Measurements from ENCODE around the gene ZNF804A.

DNA sequence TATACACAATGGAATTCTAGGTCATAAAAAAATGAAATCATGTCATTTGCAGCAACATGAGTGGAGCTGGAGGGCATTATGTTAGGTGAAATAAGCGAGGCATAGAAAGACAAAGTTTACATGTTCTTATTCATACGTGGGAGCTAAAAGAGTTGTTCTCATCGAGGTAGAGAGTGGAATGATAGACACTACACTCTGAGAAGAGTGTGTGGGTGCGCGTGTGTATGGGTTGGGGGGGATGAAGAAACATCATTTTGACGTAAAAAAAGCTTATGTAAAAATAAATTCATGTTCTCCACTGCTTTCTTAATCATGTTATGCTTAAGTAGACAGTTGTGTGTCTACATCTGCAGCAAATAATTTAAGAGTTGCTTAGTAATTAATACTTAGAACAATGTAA lies 123.6 kb downstream of the ZNF804A start:
- TF ChIP-seq, protein P1, sequence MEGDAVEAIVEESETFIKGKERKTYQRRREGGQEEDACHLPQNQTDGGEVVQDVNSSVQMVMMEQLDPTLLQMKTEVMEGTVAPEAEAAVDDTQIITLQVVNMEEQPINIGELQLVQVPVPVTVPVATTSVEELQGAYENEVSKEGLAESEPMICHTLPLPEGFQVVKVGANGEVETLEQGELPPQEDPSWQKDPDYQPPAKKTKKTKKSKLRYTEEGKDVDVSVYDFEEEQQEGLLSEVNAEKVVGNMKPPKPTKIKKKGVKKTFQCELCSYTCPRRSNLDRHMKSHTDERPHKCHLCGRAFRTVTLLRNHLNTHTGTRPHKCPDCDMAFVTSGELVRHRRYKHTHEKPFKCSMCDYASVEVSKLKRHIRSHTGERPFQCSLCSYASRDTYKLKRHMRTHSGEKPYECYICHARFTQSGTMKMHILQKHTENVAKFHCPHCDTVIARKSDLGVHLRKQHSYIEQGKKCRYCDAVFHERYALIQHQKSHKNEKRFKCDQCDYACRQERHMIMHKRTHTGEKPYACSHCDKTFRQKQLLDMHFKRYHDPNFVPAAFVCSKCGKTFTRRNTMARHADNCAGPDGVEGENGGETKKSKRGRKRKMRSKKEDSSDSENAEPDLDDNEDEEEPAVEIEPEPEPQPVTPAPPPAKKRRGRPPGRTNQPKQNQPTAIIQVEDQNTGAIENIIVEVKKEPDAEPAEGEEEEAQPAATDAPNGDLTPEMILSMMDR (IDR thresholded peaks at IDR 0.05), result no peak
- TF ChIP-seq POLR2A (IDR thresholded peaks at IDR 0.05) (no peak), EP300 (IDR thresholded peaks at IDR 0.05) (no peak), POLR2AphosphoS5 (IDR thresholded peaks at IDR 0.05) (no peak)
